ENCODE data around the gene LAMTOR2.

The LAMTOR2 gene

GRCh38 chr1:156051011-156051725, 3.4 kb upstream of the LAMTOR2 start:
- no peak overlapping the region for H3K23ac ChIP-seq (ENCODE audit: low read length in 2 of 2)
- H3K14ac ChIP-seq (ENCODE audit: low read length in 2 of 2), result no peak overlapping the region
- 100% methylated on average over 5 of the region's 7 CpGs for WGBS
- H3K79me1 ChIP-seq (replicated peaks; ENCODE audit: low read length, poor library complexity, severe bottlenecking), result peaks cover 32% of the 10 kb centered on the region
- H3K4me3 ChIP-seq (ENCODE audit: insufficient read depth in 1 of 2, low read depth in 1 of 2, low read length in 2 of 2), result no peak overlapping the region
- H3K27ac ChIP-seq (ENCODE audit: low read length, poor library complexity, severe bottlenecking), result no peak overlapping the region
- peaks cover 12% of the 10 kb centered on the region for H3K4me1 ChIP-seq (ENCODE audit: control insufficient read depth, insufficient read depth, low read depth, low read length)
- H3K9ac ChIP-seq (ENCODE audit: low read length), result no peak overlapping the region
- no peak overlapping the region for H3K4me2 ChIP-seq (ENCODE audit: low read length, poor library complexity, severe bottlenecking)
- DNase-seq, result no peak
- H2AFZ ChIP-seq (ENCODE audit: low read depth, low read length), result no peak overlapping the region
- no peak overlapping the region for H3K18ac ChIP-seq (ENCODE audit: low read depth in 1 of 2, low read length in 2 of 2)
- no peak overlapping the region for H2BK15ac ChIP-seq (ENCODE audit: low read depth, poor library complexity, severe bottlenecking)
- H2BK5ac ChIP-seq (ENCODE audit: low read depth, low read length, poor library complexity, severe bottlenecking), result no peak overlapping the region
- no peaks in the 10 kb centered on the region for H3K9me3 ChIP-seq (ENCODE audit: control insufficient read depth, low read length)
- H4K8ac ChIP-seq (ENCODE audit: low read length), result no peak overlapping the region
- H2BK12ac ChIP-seq (ENCODE audit: low read length in 2 of 2), result no peak overlapping the region
- peaks cover 31 to 34% of the 10 kb centered on the region in 2 experiments for H3K36me3 ChIP-seq (ENCODE audit: control insufficient read depth in 1 of 2, insufficient read depth in 2 of 2, low read depth in 1 of 2, low read length in 2 of 2)
- H3K4ac ChIP-seq (ENCODE audit: low read depth in 1 of 2, low read length in 2 of 2), result no peak overlapping the region
- H2BK120ac ChIP-seq (ENCODE audit: low read depth, low read length), result no peak overlapping the region
- no peaks in the 10 kb centered on the region for H3K27me3 ChIP-seq (ENCODE audit: control insufficient read depth in 1 of 2, insufficient read depth in 1 of 2, low read length in 2 of 2)
- no peak overlapping the region for H4K91ac ChIP-seq (ENCODE audit: low read length)
- H2AK5ac ChIP-seq (ENCODE audit: low read length, severe bottlenecking), result no peak overlapping the region

DNA sequence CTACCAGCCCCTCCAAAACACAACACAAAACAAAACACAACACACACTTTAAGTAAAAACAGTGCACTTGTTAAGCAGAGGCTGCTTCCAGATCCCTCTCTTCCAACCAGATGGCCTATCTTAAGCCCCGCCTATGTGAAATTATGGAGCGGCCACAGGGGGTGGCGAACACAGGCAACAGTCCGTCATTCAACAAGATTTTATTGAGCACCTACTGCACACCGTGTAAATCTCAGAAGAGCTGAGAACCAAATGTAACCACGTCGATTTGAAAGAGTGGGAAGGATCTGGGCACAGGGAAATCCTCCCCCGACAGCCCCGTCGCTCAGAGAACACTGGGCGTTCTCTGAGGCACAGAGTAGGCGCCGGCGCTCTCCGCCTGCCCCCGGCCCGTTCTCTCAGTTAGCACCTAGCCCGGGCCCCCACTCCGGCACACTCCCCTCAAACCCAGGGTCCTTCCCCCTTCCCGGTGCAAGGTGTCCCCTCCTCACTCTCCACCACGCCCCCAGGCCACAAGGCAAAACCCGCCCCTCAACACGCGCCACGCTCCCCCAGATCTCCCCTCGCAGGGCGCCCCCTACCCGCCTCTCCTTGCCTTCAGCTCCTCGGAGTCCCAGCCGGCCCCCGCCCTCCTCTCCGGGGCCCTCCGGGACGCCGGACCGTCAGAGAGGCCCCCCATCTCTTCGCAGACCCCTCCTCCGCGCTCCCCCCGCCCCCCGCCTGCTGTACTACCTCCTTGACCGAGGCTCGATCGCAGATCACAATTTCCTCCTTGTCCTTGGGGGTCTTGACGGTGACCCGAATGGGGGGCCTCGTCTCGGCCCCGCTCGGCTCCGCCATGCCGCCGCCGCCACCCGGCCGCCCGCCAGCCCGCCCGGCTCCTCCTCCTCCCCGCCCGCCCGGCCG, 1.5 kb upstream of the LAMTOR2 start:
- Histone ChIP-seq H3K9me3 (ENCODE audit: control insufficient read depth, low read length) (no peaks in the 10 kb centered on the region), H3K27me3 (ENCODE audit: control insufficient read depth in 1 of 2, insufficient read depth in 1 of 2, low read length in 2 of 2) (no peaks in the 10 kb centered on the region), H3K18ac (ENCODE audit: low read depth in 1 of 2, low read length in 2 of 2) (peak overlapping the region; percentile 29 to 95), H2BK5ac (ENCODE audit: low read depth, low read length, poor library complexity, severe bottlenecking) (no peak overlapping the region), H3K23ac (ENCODE audit: low read length in 2 of 2) (peak overlapping the region in 1 of 2 experiments; percentile 61), H3K9ac (ENCODE audit: low read length) (peak overlapping the region; percentile 83), H2AK5ac (ENCODE audit: low read length, severe bottlenecking) (no peak overlapping the region), H3K4ac (ENCODE audit: low read depth in 1 of 2, low read length in 2 of 2) (peak overlapping the region in 1 of 2 experiments; percentile 5), H3K27ac (ENCODE audit: low read length, poor library complexity, severe bottlenecking) (peak overlapping the region; percentile 15), H3K4me2 (ENCODE audit: low read length, poor library complexity, severe bottlenecking) (peak overlapping the region; percentile 84), H2BK15ac (ENCODE audit: low read depth, poor library complexity, severe bottlenecking) (no peak overlapping the region), H3K79me1 (replicated peaks; ENCODE audit: low read length, poor library complexity, severe bottlenecking) (peaks cover 37% of the 10 kb centered on the region), H3K36me3 (ENCODE audit: control insufficient read depth in 1 of 2, insufficient read depth in 2 of 2, low read depth in 1 of 2, low read length in 2 of 2) (peaks cover 37 to 39% of the 10 kb centered on the region in 2 experiments), H3K4me3 (ENCODE audit: insufficient read depth in 1 of 2, low read depth in 1 of 2, low read length in 2 of 2) (peak overlapping the region; percentile 86 to 92), H2BK12ac (ENCODE audit: low read length in 2 of 2) (peak overlapping the region in 1 of 2 experiments; percentile 19), H2BK120ac (ENCODE audit: low read depth, low read length) (no peak overlapping the region), H3K4me1 (ENCODE audit: control insufficient read depth, insufficient read depth, low read depth, low read length) (peaks cover 12% of the 10 kb centered on the region), H3K14ac (ENCODE audit: low read length in 2 of 2) (peak overlapping the region in 1 of 2 experiments; percentile 93), H4K91ac (ENCODE audit: low read length) (peak overlapping the region; percentile 1), H4K8ac (ENCODE audit: low read length) (no peak overlapping the region), H2AFZ (ENCODE audit: low read depth, low read length) (peak overlapping the region; percentile 80)
- DNase-seq, result peak; percentile 86
- 1% methylated on average over 35 of the region's 63 CpGs for WGBS

DNA sequence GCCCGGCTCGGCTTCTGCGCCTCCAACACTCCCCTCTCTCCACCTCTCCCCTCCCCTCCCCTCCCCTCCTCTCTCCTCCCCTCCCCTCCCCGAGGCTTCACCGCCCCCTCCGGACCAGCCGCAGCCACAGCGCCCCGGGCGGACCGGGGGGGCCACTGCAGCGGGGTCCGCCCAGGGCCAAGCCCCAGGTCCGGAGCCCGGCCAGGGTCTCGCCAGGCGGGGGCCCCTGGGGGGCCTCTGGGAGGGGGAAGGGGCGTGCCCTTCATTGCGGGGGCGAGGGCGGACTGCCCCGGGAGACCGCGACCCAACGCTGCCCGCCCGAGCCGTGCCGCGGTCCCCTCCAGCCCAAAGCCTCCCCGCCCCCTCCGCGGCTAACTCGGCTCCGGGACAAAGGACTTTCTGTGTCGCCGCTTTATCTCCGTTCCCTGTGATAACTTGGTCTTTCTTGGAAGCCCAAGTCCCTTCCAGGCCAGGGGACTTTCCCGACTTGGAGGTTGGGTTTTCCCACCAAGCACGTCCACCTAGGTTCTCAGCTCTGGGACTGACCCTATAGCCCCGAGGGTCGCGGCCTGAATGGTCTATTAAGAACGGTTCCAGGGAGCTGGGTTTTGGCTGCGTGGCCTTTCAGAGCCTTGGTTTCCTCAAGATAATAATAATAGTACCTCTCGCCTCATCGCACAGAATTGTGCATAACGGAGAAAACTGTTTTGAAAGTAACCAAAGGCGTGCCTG, 648 bp upstream of the LAMTOR2 start, which contains the start of gene UBQLN4:
Gene UBQLN4, minus strand, starts transcription at position 31 of the 732 bp plus-strand sequence. CDS start 97 bp downstream, outside the sequence.
- Histone ChIP-seq H2BK12ac (ENCODE audit: low read length in 2 of 2) (peak within 1 kb of the TSS in 1 of 2 experiments; percentile 19), H2BK5ac (ENCODE audit: low read depth, low read length, poor library complexity, severe bottlenecking) (peak within 1 kb of the TSS; percentile 92), H3K4me1 (ENCODE audit: control insufficient read depth, insufficient read depth, low read depth, low read length) (peaks cover 12% of the 10 kb centered on the region), H2BK15ac (ENCODE audit: low read depth, poor library complexity, severe bottlenecking) (peak within 1 kb of the TSS; percentile 95), H2BK120ac (ENCODE audit: low read depth, low read length) (peak within 1 kb of the TSS; percentile 95), H3K14ac (ENCODE audit: low read length in 2 of 2) (peak within 1 kb of the TSS in 1 of 2 experiments; percentile 93), H3K18ac (ENCODE audit: low read depth in 1 of 2, low read length in 2 of 2) (peak within 1 kb of the TSS; percentile 71 to 95), H3K23ac (ENCODE audit: low read length in 2 of 2) (peak within 1 kb of the TSS in 1 of 2 experiments; percentile 61), H3K36me3 (ENCODE audit: control insufficient read depth in 1 of 2, insufficient read depth in 2 of 2, low read depth in 1 of 2, low read length in 2 of 2) (peaks cover 36 to 38% of the 10 kb centered on the region in 2 experiments), H3K9me3 (ENCODE audit: control insufficient read depth, low read length) (no peaks in the 10 kb centered on the region), H3K9ac (ENCODE audit: low read length) (peak within 1 kb of the TSS; percentile 93), H3K27ac (ENCODE audit: low read length, poor library complexity, severe bottlenecking) (peak within 1 kb of the TSS; percentile 87), H4K8ac (ENCODE audit: low read length) (peak within 1 kb of the TSS; percentile 88), H2AK5ac (ENCODE audit: low read length, severe bottlenecking) (no peak within 1 kb of the TSS), H3K79me1 (replicated peaks; ENCODE audit: low read length, poor library complexity, severe bottlenecking) (peaks cover 37% of the 10 kb centered on the region), H3K4me3 (ENCODE audit: insufficient read depth in 1 of 2, low read depth in 1 of 2, low read length in 2 of 2) (peak within 1 kb of the TSS; percentile 86 to 96), H3K4me2 (ENCODE audit: low read length, poor library complexity, severe bottlenecking) (peak within 1 kb of the TSS; percentile 84), H3K4ac (ENCODE audit: low read depth in 1 of 2, low read length in 2 of 2) (peak within 1 kb of the TSS; percentile 5 to 80), H4K91ac (ENCODE audit: low read length) (peak within 1 kb of the TSS; percentile 44), H3K27me3 (ENCODE audit: control insufficient read depth in 1 of 2, insufficient read depth in 1 of 2, low read length in 2 of 2) (no peaks in the 10 kb centered on the region), H2AFZ (ENCODE audit: low read depth, low read length) (peak within 1 kb of the TSS; percentile 80)
- 1% methylated on average over 43 of the region's 49 CpGs for WGBS
- peak; percentile 88 for DNase-seq
